LoVo (cell line): ENCODE measurements around the gene HLA-DQB1.
"Not testable (repeated sequence)": the region's sequence is repeated elsewhere in the genome, so short reads cannot be mapped to it uniquely, and the experiment has no call there.

Experiments used
- DNase-seq: peaks from one replicate; pipeline ENCODE4 v3.0.0-alpha.2; 2016; ENCODE audit warnings: low spot score

The HLA-DQB1 gene

GRCh38 chr6:32662099-32662498, 4.4 kb downstream of the HLA-DQB1 start:
- no peak for DNase-seq

DNA sequence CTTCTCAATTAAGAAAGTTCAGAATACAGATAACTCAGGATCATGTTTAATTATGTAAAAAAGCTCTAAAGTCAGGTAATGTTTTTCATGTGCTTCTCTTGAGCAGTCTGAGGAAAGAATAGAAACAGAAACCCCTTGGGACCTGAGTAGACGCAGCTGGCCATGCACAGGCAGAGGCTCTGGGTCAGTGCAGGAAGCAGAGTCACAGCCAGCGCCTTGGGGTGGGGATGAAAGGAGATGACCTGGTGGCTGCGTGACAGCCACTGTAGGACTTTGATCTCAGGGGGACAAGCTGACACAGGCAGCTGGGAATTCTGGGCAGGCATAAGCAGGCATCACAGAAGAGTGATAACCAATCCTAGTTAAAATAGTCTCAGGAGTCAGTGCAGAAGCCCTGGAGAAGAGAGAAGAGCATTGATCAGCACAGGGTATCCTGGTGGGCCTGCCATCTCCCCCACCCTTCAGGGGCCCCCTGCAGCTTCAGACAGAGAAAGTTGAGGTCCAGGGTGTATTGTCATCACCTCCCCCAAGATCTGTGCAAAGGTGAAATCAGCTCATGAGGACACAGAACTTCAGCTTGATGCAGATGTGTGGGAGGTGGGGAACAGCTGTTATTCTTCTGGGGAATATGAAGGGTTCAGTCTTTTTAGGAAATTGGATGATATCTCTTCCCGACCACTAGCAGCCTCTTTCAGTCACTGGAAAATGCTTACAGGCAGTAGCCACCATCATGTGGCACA, 6.4 kb downstream of the HLA-DQB1 start:
- no peak for DNase-seq

GRCh38 chr6:32658268-32658897, 8.1 kb downstream of the HLA-DQB1 start:
- DNase-seq, result no peak

DNA sequence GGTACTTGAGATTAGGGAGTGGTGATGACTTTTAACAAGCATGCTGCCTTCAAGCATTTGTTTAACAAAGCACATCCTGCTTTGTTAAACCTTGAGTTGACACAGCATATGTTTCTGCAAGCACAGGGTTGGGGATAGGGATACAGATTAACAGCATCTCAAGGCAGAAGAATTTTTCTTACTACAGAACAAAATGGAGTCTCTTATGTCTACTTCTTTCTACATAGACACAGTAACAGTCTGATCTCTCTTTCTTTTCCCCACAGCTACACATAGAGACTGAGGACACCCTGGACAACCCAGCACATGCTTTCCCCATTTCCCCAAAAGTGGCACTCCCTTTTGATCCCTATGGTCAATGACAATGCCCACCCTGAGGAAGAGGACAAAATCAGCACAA, 8.6 kb downstream of the HLA-DQB1 start:
- DNase-seq, result not testable (repeated sequence)

DNA sequence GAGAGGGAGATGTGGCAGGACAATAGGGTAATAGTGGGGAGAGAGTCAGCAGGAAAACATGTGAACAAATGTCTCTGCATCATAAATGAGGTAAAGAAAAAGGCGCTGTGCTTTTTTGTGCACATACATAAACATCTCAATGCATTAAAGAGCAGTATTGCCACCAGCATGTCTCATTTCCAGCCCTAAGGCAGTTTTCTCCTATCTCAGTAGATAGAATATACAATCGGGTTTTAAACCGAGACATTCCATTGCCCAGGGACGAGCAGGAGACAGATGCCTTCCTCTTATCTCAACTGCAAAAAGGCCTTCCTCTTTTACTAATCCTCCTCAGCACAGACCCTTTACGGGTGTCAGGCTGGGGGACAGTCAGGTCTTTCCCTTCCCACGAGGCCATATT, 9.1 kb downstream of the HLA-DQB1 start:
- DNase-seq, result not testable (repeated sequence)

DNA sequence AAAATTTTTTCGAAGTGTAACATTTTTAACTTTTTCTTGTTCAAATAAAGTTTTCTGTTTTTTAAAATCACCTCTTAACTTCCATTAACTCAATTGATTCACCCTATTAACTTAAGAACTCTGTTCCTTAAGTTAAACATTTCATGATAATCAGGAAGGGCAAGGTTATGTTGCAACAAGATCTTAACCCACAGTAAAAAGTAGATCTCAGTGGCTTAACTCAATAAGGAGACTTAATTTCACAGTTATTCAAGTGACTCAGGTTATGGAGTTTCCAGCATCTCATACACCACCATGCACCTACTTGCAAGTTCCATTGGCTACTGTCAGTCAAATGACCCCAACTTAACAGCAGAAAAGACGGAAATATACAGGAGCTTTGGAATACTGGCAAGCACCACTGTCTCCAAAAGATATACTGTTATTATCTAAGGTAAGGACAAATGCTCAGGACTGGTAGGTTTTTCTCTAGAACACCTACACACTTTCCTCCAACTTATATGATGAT, 11.2 kb downstream of the HLA-DQB1 start:
- no peak for DNase-seq

GRCh38 chr6:32645047-32645703, 21.3 kb downstream of the HLA-DQB1 start:
- no peak for DNase-seq

DNA sequence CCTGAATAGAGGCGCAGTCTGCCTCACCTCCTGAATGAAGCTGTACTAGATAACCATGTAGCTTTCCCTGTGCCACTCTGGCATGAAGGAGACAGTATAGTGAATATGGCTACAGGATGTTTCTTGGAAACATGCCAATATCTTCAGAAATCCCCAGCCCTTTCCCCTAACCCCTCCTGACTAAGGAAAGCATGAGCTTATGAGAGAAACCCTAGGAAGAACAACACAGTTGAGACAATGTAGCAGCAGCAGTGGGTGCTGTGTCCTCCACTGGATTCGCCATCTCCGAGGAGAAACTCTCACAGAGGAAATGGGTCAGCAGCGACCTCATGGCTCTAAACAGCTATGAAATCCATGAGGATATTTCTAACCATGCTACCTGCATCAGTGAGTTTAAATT, 22.6 kb downstream of the HLA-DQB1 start:
- DNase-seq, result no peak

DNA sequence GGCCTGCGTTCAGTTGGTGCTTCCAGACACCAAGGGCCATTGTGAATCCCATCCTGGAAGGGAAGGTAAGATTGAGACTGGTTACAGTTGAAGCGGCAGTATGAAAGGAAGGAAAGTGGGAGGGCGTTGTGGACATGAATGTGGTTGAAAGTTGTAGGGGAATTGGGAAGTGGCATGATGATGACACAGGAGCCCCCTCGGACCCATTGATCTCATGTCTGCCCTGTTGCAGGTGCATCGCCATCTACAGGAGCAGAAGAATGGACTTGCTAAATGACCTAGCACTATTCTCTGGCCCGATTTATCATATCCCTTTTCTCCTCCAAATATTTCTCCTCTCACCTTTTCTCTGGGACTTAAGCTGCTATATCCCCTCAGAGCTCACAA, 23.7 kb downstream of the HLA-DQB1 start:
- no peak for DNase-seq

DNA sequence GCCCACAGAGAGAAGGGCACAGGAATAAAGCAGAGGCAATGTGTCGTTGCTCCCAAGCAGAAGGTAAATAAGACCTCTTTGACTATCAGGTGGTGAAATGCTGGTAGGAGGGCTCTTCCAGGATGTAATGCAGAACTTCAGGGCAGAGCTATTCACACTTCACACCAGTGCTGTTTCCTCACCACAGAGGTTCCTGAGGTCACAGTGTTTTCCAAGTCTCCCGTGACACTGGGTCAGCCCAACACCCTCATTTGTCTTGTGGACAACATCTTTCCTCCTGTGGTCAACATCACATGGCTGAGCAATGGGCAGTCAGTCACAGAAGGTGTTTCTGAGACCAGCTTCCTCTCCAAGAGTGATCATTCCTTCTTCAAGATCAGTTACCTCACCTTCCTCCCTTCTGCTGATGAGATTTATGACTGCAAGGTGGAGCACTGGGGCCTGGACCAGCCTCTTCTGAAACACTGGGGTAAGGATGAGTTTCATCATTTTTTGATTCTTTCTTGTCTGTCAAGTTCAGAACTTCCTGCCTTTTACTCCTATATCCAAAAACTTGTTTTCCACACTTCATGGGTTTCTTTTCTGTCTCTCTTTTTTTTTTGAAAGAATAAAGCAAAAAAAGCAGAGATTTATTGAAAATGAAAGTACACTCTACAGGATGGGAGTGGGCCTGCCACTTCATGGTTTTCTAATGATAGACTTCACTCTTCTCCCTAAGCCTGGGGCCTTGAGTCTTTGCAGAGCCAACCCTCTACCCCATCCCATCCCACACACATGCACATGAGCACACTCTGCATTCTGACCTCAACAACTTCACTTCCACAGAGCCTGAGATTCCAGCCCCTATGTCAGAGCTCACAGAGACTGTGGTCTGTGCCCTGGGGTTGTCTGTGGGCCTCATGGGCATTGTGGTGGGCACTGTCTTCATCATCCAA, 24.4 kb downstream of the HLA-DQB1 start:
- DNase-seq, result not testable (repeated sequence)

DNA sequence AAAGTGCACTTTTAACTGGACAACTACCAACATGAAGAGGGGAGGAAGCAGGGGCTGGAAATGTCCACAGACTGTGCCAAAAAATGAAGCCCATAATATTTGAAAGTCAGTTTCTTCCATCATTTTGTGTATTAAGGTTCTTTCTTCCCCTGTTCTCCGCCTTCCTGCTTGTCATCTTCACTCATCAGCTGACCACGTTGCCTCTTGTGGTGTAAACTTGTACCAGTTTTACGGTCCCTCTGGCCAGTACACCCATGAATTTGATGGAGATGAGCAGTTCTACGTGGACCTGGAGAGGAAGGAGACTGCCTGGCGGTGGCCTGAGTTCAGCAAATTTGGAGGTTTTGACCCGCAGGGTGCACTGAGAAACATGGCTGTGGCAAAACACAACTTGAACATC, 25.3 kb downstream of the HLA-DQB1 start:
- no peak for DNase-seq

- no peak for DNase-seq
These were observed 26.7 kb downstream of the HLA-DQB1 start for GRCh38 chr6:32639440-32640394.

DNA sequence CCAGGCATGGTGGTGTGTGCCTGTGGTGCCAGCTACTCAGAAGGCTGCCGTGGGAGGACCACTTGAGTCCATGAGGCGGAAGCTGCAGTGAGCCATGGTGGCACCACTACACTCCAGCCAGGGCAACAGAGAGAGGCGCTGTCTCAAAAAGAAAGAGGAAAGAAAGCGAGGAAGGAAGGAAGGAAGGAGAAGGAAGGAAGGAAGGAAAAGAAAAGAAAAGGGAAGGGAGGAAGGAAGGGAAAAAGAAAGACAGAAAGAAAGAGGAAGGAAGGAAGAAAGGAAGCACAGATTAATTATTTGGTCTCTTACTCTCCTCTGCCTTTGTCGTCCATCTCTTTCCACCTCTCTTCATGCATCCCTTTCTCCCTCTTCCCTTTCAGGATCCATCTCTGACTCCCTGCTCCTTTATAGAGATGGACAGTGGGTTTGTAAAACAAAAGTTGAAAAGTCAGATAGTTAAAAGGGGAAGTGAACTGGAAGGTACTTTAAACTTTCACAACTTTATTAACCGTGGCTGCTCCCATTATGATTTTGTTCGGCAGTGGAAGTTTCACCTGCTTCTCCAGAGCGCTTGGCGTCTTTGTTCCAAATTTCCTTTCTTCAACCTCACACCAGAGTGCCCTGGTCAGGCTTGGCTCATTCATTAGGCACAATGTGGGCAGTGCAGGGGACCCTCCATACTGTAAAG, 27.8 kb downstream of the HLA-DQB1 start:
- no peak for DNase-seq

DNA sequence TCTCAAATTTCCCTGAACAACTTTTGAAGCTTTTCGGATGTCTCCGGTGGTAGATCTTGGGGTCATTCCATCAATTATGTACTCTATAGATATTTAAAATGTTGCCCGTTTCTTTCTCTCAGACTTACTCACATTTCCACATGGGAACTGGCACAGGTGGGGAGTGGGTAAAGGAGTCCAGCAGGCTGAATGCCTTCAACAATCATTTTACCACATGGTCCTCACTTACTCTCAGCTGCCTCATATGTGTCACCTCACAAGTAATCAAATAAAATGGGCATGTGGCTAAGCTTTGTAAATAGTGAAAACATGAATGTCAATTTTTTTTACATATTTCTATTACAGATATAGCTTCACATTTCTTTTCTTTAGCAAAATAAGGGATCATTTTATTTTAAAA, 28.6 kb downstream of the HLA-DQB1 start:
- no peak for DNase-seq

- no peak for DNase-seq
These were observed 29.1 kb downstream of the HLA-DQB1 start, which contains the start of gene HLA-DQA1 for GRCh38 chr6:32637219-32637880. Gene HLA-DQA1, plus strand, starts transcription at chr6:32637406. Its CDS starts 53 bp downstream, at chr6:32637459.

DNA sequence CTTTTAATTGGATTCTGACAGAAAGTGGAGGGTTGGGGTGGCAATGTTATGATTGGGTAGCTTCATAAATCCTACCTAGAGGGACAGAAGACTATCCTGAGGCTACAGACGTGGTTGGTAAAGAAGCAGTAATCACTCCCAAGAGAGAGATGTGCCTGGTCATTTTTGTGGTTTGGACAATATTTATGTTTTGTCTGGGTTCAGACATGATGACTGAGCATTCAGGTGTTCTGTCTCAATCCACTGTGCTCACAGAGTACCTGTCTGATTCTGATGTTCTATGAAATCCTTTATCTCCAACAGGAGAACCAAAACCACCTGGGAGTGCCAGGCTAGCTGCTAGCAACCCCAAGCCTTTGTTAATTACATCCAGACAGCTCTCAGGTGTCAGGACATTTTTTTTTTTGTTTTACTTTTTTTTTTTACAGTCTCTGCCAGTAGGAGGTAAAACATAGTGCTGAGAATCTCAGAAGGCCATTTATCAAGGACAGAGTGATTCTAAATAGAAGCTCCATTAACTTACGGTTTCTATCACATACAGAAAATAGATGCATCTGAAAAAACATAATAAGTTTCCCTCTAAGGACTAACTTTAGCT, 30.8 kb downstream of the HLA-DQB1 start:
- DNase-seq, result no peak

DNA sequence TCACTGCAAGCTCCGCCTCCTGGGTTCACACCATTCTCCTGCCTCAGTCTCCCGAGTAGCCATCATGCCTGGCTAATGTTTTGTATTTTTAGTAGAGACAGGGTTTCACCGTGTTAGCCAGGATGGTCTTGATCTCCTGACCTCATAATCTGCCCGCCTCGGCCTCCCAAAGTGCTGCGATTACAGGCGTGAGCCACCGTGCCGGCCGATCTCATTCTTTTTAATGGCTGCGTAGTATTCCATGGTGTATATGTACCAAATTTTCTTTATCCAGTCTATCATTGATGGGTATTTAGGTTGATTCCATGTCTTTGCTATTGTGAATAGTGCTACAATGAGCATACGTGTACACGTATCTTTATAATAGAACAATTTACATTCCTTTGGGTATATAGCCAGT, 36.7 kb downstream of the HLA-DQB1 start:
- not testable (repeated sequence) for DNase-seq

GRCh38 chr6:32627831-32628230, 38.6 kb downstream of the HLA-DQB1 start:
- DNase-seq, result no peak

GRCh38 chr6:32627249-32627648, 39.2 kb downstream of the HLA-DQB1 start:
- DNase-seq, result no peak
